GM21619 (cell line): ENCODE data around the gene RFT1.
"Not testable (repeated sequence)": the region's sequence is repeated elsewhere in the genome, so short reads cannot be mapped to it uniquely, and the experiment has no call there.

ENCODE experiments used
- ATAC-seq: cut with Tn5 transposase; IDR thresholded peaks from one replicate; pipeline ENCODE4 v1.9.1; 2021; ENCODE audit not compliant: unreplicated experiment

The RFT1 gene

DNA sequence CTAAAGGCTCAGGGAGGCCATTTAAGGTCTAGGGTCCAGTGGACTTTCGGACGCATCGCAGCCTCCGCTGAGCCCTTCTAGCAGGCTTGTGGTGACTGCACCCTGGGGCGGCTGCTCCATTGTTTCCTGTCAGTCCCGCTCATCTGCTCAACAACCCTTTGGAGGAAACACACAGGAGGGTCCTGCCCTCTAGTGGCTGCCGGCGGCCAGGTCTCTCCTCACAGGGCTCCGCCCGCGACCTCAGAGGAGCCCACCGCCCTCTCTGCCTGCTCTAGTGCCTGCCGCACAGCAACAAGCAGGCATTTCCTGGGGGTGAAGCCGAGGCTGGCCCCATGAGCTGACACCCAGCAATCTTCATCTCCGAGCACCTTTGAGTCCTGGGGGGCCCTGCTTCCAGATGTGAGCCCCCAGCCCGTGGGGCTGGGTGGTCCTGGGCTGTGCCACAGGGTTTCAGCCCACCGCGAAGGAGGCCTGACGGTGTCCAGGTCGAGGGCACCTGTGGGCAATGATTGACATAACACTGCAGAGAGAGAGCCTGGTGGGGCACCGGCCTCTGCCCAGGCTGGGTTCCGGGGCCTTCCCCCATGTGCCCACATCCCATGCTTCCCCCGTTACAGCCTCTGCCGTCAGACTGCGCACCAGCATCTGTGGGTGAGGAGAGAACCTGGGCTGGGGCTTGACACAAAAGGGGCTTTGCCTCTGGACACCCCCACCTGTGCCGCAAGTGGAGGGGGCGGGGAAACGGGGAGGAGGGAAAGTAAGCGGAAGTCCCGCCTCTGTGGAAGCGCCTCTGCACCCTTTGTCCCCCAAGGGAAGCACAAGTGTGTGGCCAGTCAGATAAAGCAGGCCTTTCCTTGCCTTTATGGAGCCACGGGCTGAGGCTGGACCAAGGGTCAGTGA is 57.3 kb downstream of the RFT1 start:
- ATAC-seq: peak; percentile 86

DNA sequence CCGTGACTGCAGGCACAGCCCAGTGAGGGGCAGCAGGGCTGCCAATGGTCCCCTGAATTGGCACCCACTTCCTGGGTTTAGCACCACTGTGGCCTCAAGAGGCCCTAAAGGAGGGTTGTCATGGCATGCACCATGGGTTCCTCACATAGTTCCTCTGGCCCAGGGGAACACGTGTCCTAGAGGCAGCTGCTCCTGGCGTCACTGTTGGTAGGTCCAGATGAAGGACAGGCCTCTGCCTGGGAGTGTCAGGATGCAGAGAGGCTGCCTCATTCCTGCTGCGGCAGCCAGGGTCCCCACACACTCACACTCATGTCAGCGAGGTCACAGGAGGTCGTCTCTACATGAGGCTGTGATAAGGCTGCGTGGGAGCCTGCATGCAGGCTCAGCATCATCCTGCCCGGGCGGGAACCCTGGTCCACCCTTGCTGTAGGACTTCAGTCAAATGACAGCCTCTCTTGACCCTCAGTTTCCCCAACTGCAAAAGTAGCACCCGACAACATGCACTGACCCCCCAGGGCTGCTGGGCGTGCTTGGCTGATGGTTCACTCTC is 58.3 kb downstream of the RFT1 start:
- no peak for ATAC-seq

DNA sequence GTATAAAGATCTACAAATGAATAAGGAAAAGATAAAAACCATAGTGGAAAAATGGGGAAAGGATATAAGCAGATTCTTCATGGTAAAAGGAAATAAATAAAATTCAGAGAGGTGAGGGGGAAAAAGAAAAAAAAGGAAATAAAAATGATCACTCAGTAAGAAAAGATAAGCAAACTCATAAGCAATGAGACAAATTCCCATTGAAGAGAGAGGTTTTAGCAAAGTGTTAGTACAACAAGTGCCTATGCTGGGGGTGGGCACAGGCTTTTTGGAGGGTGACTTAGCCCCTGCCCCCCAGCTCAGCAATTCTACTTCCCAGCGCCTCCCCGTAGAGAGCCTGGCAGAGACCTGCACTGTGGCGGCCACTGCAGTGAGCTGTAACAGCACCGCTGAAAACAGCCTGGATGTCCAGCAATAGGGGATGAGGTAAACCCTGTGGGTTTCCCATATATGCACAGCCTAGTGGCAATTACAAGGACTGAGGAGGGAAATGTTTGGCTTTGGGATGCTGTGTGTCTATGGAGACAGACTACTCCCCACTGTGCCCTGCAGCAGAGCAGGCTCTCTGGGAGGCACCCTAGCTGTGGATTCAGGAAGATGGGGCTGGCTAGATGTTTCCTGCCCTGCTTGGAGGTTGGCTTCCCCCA is 60.7 kb downstream of the RFT1 start:
- no peak for ATAC-seq

DNA sequence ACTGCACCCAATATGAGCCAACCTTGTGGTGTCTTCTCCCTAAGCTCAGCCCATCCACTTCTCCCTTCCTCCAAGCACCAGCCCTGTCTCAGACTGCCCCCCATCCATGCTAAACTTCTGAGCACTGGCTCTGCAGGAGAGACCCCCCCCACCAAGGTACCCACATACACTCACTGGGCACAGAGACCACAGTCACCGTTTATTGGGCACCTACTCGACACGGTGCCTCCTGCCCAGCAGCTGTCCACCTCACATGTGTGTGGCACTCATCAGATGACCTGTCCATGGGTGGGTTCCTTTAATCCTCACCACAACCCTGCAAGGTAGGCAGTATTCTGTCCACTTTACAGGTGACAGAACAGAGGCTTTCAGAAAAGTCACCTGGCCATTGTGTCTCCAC is 62.1 kb downstream of the RFT1 start:
- no peak for ATAC-seq

DNA sequence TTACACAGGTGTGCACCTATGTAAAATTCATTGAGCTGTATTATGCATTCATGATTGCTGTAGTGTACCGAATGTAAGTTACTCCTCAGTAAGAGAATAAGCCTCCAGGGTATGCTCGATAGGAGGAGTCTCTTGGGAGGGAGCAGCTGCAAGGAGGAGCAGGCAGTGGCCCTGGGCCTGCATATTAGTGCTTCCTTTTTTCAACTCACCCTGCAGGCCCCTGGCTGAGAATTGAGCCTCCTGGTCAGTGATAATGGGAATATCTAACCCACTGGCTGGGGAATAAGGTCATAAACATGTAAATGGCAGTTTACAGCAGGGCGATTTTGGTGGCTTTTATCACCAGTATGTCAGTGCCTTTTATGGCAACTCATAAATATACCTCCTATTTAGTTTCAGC is 62.7 kb downstream of the RFT1 start:
- no peak for ATAC-seq

DNA sequence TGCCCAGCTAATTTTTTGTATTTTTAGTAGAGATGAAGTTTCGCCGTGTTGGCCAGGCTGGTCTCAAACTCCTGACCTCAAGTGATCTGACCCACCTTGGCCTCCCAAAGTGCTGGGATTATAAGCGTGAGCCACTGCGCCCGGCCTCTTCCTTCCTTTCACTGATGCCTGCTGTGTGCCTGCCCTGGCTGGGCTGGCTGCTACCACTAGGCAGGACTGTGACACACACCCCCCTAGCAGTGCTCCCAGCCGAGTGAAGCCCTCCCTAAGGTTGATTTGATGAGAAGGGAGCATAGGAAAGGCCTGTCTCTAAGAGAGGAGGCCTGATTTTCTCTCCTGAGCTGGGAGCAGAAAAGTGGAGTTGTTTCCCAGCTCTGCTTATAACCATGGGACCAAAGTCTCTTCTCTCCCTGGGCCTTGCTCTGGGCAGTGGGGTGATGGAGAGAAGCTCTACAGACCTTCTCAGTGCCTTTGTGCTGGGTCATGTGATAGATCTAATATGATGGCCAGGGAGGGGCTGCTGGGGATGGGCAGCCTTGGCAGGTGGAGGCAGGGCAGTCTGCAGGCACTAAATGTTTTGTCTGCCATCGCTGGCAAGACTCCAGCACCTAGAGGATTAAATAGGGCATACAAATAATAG is 64.3 kb downstream of the RFT1 start:
- no peak for ATAC-seq

DNA sequence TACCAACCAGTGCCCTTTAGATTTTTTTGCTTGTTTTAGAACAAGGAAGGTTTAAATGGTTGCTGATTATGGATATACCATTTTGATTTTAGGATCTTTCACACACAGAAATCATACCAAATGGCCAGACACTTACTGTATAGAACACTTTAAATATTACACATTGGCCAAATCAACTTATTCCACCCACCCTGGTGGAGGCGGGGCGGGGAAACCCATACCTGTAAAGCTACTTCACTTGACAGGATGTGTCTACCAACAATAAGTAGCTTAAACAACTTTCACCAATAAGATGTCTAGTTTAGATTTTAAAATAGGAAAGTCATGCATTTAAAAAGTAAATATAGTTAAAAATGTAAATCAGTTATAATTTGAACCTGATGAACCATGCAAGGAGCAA is 67.3 kb downstream of the RFT1 start:
- no peak for ATAC-seq

DNA sequence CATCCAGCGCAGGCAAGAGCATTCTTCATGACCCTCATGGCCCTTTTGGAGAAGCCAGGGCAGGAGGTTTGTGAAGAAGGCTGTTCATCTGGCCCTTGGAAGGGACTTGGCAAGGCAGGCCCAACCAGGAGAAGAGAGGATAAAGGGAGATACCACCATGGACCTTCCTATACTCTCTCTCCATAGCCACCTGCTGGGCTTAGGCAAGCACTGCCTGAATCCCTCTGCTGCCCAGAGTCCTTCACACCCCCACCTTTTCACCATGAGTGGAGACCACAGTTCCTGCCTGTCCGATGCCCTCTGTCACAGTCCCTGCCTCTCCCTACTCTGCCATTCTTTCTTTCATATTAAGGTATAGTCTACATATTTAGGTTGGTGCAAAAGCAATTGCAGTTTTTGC is 73.8 kb downstream of the RFT1 start:
- no peak for ATAC-seq

DNA sequence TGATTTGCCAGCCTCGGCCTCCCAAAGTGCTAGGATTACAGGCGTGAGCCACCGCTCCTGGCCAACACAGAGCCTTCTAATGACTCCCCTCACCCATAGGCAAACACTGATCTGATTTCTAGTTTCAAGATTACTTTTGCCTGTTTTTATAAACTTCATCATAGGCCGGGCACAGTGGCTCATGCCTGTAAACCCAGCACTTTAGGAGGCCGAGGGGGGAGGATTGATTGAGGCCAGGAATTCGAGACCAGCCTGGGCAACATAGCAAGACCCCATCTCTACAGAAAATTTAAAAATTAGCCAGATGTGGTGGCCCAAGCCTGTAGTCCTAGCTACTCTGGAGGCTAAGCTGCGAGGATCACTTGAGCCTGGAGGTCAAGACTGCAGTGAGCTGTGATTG is 76.0 kb downstream of the RFT1 start:
- not testable (repeated sequence) for ATAC-seq

DNA sequence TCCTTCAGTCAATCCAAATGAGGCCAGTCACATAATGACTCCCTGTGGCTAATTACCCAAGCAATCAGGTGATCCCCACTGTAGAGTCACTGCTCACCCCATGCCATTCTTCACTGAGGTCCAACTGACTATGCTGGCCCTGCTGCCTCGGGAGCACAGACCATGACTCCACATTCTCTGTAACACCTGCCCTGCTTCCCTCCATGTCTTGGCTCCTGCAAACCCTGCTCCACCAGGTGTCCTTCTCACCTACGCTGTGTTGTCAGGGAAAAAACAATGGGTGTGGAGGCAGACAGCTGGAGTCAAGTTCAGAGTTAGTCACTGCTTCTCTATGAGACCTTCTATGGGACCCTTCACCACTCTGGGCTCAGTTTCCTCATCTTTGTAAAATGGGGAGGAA is 78.3 kb downstream of the RFT1 start:
- no peak for ATAC-seq

DNA sequence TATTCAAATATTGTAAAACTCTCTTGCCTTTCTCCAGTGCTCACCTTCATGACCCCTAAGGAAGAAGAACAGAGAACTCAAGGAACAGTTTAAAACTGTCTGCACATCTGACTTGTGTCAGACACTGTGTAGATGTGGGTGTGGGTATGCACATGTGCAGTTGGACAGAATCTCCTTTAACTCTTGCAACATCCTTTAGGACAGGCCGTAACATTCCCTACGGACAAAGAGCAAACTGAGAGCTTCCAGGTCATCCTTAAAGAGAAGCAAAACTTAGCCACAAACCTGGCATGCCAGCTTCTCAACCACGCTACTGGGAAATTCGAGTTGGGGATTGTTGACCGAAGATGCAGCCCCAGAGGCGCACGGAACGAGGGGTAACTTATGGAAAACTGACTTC is 80.2 kb downstream of the RFT1 start:
- no peak for ATAC-seq

DNA sequence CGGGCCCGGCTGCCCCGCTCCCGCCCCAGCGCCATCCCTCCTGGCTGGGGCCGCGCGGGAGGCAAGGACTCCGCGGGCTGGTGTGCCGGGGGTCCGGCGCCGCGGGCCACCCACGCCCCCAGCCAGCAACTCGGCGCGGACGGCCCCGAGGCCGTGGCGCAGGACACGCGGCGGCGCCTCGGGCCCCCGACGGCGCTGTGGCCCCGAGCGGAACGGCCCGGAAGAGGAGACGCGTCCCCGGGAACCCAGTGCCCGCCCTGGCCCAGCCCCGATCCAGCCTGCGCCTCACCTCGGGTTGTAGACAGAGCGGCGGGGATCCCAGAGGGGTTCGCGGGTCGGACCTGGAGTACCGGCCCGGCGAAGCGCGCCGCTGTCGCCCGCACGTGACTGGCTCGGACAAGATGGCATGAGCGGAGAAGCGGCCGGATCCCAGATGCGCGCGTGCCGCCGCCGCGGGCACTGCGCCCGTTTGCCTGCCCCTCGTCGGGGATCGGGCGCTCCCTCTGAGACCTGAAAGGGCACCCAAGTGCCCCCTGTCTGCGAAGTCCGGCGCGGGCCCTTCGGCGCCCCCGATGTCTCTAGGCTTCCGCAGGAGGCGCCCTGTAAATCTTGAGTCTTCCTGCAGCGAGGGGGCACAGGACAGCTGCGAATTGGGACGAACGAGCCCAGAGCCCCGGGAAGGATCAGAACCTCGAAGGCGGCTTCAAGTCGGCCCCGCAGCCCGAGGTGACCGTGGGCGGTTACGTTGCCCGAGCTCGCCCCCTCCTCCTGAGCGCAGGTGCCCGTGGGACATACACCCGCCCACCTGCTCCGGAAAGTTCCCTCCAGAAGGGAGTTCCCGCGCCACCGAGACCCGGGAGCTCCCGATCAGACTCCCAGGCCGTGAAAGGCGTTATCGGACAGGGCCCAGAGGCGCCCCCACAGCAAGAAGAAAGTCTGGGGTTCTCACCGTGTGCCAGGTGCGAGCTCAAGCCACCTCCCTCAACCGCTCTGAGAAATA is 83.8 kb downstream of the RFT1 start:
- ATAC-seq: peak; percentile 38

DNA sequence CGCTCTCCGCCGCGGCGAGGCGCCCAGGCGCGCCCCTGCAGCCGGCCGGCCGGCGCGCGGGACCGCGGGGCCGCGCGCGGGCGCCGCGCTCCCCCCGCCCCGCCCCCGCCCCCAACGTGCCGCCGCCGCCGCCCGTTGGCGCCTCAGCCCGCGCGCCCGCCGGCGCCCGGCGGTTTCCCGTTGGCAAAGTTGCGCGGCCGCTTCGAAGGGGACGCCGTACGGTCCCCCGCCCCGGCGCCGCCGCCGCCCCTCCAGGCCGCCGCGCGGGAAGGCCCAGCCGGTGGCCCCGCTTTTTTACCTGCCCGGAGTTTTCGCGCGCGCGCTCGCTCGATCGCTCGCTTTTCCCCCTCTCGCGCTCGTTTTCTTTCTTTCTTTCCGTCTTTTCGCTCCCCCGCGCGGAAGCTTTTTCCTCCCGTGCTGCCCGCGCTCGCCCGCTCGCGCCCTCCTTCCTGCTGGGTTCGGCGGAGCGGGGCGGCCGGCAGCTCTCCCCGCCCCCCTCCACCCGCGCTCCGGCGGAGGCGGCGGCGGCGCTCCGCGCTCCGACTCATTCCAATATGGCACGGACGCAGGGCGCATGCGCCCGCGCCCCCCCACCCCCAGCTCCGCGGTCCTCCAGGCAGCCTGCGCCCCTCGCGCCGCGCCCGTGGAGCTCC is 84.6 kb downstream of the RFT1 start, which contains the start of gene SFMBT1:
SFMBT1 (minus strand) TSS at position 556 of the 653 bp plus-strand sequence. CDS start 76,945 bp downstream, outside the sequence.
- ATAC-seq: peak; percentile 35

DNA sequence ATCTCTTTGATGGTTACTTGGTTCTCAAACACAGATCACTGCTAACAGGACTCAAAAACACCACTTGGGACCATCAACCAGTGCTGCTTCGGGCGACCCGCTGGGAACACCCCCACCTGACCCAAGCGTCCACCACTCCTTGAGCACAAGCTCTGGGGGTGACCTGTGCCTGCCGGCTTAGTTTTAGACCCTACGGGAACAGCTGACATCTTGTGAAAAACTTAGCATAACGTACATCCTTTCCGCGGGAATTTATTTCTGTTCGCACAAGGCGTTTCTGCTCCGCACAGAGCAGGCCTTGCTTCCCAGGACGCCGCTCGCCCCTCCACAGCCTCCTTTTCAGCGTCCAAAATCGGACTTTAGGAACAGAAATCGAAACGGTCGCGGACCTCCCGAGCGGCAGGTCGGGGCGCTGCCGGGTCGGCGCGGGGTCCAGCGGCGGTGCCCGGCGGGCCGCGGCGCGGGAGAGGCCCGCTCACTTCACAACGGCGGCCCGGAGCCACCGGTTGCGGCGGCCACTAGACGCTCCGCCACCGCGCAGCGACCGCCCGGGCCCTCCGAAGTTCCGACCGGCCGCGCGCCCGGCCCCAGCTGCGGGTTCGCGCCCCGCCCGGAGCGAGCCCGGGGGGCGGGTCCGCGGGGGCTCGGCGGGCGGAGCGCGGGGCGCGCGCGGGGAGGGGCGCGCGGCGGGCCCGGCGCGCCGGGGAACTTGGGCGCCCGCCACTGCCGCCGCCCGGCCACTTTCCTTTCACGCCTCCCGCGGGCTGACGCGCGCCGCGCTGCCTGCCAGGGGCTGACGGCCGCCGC is 85.3 kb downstream of the RFT1 start:
- peak; percentile 35 for ATAC-seq

DNA sequence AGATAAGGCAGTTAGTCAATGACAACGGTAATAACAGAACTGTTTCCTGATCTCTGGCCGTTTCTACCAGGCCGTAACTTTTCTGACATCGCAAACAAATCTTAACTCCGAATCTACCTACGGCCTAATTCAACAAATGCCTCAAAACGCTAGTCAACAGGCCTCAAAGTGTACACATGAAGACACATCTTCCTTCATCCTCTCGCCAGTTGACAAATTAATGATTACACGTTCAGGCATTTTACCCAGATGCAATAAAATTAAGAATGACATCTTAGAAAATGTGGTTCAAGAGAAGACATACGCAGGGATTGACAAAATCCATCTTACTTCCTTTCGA is 85.9 kb downstream of the RFT1 start:
- ATAC-seq: no peak

DNA sequence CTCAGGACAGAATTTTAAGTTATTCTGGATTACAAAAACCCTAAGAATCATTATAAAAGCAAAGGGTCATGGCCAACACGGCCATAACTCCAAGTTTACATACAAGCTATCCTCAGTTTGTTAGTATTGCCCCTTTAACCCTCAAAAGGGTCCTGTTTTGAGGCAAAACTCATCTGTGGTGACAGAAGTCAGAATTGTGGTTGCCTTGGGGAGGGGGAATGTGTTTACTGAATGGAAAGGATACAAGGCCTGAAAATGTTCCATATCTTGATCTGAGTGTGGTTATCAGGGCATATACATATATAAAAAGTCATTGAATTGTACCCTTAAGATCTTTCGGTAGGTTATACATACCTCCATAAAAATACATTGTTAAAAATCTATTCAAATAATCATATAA is 86.5 kb downstream of the RFT1 start:
- ATAC-seq: no peak

DNA sequence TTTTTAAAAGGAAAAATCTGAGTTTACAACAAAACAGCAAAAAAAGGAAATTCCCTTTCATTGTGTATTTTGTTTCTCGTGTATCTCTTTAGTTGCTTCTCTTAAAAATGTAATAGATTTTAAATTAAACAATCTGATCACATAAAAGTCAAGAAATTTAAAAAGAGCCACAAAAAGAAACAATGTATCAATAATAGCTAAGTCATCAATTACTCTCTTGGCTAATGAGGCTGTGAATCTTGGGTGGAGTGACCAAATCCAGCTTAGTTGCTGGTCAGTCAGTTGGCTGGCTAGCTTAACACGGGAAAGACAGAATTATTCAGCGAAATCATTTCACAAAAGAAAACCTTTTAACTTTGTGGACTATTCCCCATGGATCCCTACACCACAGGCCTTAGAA is 87.6 kb downstream of the RFT1 start:
- no peak for ATAC-seq

DNA sequence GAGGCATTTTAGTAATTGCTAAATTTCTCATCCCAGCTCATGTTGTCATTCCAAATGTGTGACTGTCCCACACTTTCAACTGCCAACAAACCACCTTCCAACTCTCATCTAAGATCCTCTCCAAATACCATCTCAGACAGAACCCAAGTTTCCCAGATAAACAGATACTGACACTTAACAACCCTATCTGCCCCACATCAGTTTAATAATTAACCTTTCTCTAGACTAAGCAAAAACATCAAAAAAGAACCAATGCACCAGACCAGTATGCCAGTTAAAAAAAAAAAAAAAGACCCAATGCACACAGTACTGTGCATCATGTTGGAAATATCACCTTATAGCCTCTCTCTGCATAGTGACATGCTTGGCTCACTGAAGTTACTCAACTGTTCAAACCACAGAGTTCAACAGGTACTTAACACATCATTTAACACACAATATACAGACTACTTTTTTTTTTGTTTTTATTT is 89.8 kb downstream of the RFT1 start:
- ATAC-seq: no peak

DNA sequence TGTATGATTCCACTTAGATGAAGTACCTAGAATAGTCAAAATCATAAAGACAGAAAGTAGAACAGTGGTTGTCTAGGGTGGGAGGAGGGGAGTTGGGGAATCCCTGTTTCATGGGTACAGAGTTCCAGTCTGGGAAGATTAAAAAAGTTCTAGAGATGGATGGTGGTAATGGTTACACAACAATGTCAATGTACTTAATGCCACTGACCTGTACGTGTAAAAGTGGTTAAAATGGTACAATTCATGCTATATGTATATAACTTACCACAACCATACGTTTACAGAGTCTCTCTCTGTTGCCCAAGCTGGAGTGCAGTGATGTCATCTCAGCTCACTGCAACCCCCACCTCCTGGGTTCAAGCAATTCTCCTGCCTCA is 90.9 kb downstream of the RFT1 start:
- no peak for ATAC-seq
